GM12875 (cell line): ENCODE measurements around the gene ERAS.

ENCODE experiments used
- H3K4me3 ChIP-seq: one replicate; pipeline ENCODE4 v1.5.1; 2011; ENCODE audit warnings: low read depth, low read length, control low read depth
- TF ChIP-seq, protein P1 (sequence below): IDR thresholded peaks from 2 replicates; pipeline ENCODE4 v1.5.1; 2011; ENCODE audit warnings: low read depth, mild to moderate bottlenecking, control low read depth, inconsistent platforms, low read length, moderate library complexity, borderline replicate concordance; ENCODE audit not compliant: insufficient read depth

Gene ERAS

GRCh38 chrX:48826135-48826875, at the start of gene ERAS:
ERAS (plus strand) TSS chrX:48826513; CDS start chrX:48829124, 2,611 bp downstream.
- no peak within 1 kb of the TSS for H3K4me3 ChIP-seq

GRCh38 chrX:48776818-48777439, 49.4 kb upstream of the ERAS start:
- TF ChIP-seq, protein P1, sequence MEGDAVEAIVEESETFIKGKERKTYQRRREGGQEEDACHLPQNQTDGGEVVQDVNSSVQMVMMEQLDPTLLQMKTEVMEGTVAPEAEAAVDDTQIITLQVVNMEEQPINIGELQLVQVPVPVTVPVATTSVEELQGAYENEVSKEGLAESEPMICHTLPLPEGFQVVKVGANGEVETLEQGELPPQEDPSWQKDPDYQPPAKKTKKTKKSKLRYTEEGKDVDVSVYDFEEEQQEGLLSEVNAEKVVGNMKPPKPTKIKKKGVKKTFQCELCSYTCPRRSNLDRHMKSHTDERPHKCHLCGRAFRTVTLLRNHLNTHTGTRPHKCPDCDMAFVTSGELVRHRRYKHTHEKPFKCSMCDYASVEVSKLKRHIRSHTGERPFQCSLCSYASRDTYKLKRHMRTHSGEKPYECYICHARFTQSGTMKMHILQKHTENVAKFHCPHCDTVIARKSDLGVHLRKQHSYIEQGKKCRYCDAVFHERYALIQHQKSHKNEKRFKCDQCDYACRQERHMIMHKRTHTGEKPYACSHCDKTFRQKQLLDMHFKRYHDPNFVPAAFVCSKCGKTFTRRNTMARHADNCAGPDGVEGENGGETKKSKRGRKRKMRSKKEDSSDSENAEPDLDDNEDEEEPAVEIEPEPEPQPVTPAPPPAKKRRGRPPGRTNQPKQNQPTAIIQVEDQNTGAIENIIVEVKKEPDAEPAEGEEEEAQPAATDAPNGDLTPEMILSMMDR, result no peak
- no peak overlapping the region for H3K4me3 ChIP-seq

More at GRCh38 chrX:48826135-48826875, at the start of gene ERAS:
- TF ChIP-seq, protein P1, result no peak

GRCh38 chrX:48779399-48779798, 46.9 kb upstream of the ERAS start:
- TF ChIP-seq, protein P1, result no peak
- H3K4me3 ChIP-seq, result no peak overlapping the region

DNA sequence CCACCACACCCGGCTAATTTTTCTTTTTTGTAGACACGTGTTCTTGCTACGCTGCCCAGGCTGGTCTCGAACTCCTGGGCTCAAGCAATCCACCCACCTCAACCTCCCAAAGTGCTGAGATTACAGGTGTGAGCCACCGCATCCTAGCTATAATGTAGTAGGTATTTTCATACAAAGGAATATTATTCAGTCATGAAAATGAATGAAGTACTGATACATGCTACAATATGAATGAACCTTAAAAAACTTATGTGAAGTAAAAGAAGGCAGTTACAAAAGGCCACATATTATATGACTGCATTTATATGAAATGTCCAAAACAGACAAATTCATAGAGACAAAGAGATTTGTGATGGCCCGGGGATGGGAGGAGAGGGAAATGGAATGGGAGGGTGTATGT, 44.6 kb upstream of the ERAS start:
- TF ChIP-seq, protein P1, result no peak

GRCh38 chrX:48782216-48782615, 44.1 kb upstream of the ERAS start:
- TF ChIP-seq, protein P1, result no peak
- no peak overlapping the region for H3K4me3 ChIP-seq

More for the DNA sequence above, 44.6 kb upstream of the ERAS start:
- no peak overlapping the region for H3K4me3 ChIP-seq

GRCh38 chrX:48782795-48783194, 43.5 kb upstream of the ERAS start:
- H3K4me3 ChIP-seq, result no peak overlapping the region
- TF ChIP-seq, protein P1, result no peak

- TF ChIP-seq, protein P1, result no peak
- no peak overlapping the region for H3K4me3 ChIP-seq
Measured at GRCh38 chrX:48784726-48785125, 41.6 kb upstream of the ERAS start.
